IPS DF 19.7 (cell line): Measurements from ENCODE around the gene SLC37A2.

Source experiments
- DNase-seq: peaks from one replicate; pipeline ENCODE4 v3.0.0-alpha.2; 2013; ENCODE audit warnings: low read depth, low spot score

The SLC37A2 gene

GRCh38 chr11:125070699-125071254 is 7.7 kb downstream of the SLC37A2 start:
- no peak for DNase-seq

GRCh38 chr11:125071435-125071834 is 8.3 kb downstream of the SLC37A2 start:
- no peak for DNase-seq

GRCh38 chr11:125071846-125072217 is 8.7 kb downstream of the SLC37A2 start:
- no peak for DNase-seq

GRCh38 chr11:125072218-125072960 is 9.3 kb downstream of the SLC37A2 start:
- DNase-seq: no peak

- DNase-seq: no peak
These were observed 10.0 kb downstream of the SLC37A2 start for GRCh38 chr11:125072961-125073590.

GRCh38 chr11:125073616-125074483 is 10.7 kb downstream of the SLC37A2 start:
- no peak for DNase-seq

GRCh38 chr11:125074511-125075241 is 11.6 kb downstream of the SLC37A2 start:
- DNase-seq: no peak

- DNase-seq: no peak
These were observed 12.1 kb downstream of the SLC37A2 start for GRCh38 chr11:125075242-125075625.

- DNase-seq: no peak
These were observed 12.8 kb downstream of the SLC37A2 start for GRCh38 chr11:125075900-125076317.

GRCh38 chr11:125076378-125076945 is 13.4 kb downstream of the SLC37A2 start:
- no peak for DNase-seq

- no peak for DNase-seq
These were observed 14.9 kb downstream of the SLC37A2 start for GRCh38 chr11:125078016-125078415.

- DNase-seq: no peak
These were observed 15.5 kb downstream of the SLC37A2 start for GRCh38 chr11:125078516-125079140.

GRCh38 chr11:125079151-125079877 is 16.2 kb downstream of the SLC37A2 start:
- no peak for DNase-seq

GRCh38 chr11:125079878-125080530 is 16.9 kb downstream of the SLC37A2 start:
- DNase-seq: no peak

- DNase-seq: no peak
These were observed 17.4 kb downstream of the SLC37A2 start for GRCh38 chr11:125080531-125080911.

GRCh38 chr11:125081098-125081798 is 18.1 kb downstream of the SLC37A2 start:
- DNase-seq: no peak

GRCh38 chr11:125082040-125082439 is 18.9 kb downstream of the SLC37A2 start:
- DNase-seq: no peak

GRCh38 chr11:125082611-125083311 is 19.7 kb downstream of the SLC37A2 start:
- DNase-seq: no peak
